T-helper 17 cell (primary cell): ENCODE measurements around the gene NFKB1. TPM values are rescaled to one million over a fixed set of nuclear protein-coding genes. Genes with fewer than 3 reads are reported as not detected.
"Not testable (repeated sequence)": the region's sequence is repeated elsewhere in the genome, so short reads cannot be mapped to it uniquely, and the experiment has no call there.

ENCODE experiments used
- ATAC-seq: fragments of 150-1000 bp; cut with Tn5 transposase; 2 replicates; pipeline ENCODE4 v1.10.0; 2021; ENCODE audit warnings: mild to moderate bottlenecking, moderate library complexity
- DNase-seq, 3 donors: peaks; one replicate each; pipeline versions ENCODE4 v3.0.0 to v3.0.0-alpha.2; 2020 to 2021
- H3K9me3 ChIP-seq: one replicate; pipeline ENCODE4 v1.7.0; 2013; ENCODE audit warnings: low read length, mild to moderate bottlenecking; ENCODE audit not compliant: control insufficient read depth, poor library complexity, severe bottlenecking
- H3K27ac Mint-ChIP-seq: one replicate; pipeline ENCODE4 v1.8.0; 2022; ENCODE audit warnings: mild to moderate bottlenecking, moderate library complexity, mixed read lengths
- H3K27me3 Mint-ChIP-seq: one replicate; pipeline ENCODE4 v1.8.0; 2022; ENCODE audit warnings: mixed read lengths
- H3K36me3 Mint-ChIP-seq: one replicate; pipeline ENCODE4 v1.8.0; 2022; ENCODE audit warnings: low read depth, mixed read lengths
- H3K4me1 Mint-ChIP-seq: one replicate; pipeline ENCODE4 v1.8.0; 2022; ENCODE audit warnings: mild to moderate bottlenecking, mixed read lengths
- H3K4me3 Mint-ChIP-seq: one replicate; pipeline ENCODE4 v1.8.0; 2022; ENCODE audit warnings: mild to moderate bottlenecking, moderate library complexity, mixed read lengths
- total RNA-seq, 4 donors: library from RNA in 2 of 4; stranded (reverse) in 2 of 4; gene quantifications; one replicate each; pipeline ENCODE4 v1.2.3 and lab custom pipeline; 2022 to 2026

Gene NFKB1
- total RNA-seq, 2 donors from 2014 or later: 251 to 277 TPM

DNA sequence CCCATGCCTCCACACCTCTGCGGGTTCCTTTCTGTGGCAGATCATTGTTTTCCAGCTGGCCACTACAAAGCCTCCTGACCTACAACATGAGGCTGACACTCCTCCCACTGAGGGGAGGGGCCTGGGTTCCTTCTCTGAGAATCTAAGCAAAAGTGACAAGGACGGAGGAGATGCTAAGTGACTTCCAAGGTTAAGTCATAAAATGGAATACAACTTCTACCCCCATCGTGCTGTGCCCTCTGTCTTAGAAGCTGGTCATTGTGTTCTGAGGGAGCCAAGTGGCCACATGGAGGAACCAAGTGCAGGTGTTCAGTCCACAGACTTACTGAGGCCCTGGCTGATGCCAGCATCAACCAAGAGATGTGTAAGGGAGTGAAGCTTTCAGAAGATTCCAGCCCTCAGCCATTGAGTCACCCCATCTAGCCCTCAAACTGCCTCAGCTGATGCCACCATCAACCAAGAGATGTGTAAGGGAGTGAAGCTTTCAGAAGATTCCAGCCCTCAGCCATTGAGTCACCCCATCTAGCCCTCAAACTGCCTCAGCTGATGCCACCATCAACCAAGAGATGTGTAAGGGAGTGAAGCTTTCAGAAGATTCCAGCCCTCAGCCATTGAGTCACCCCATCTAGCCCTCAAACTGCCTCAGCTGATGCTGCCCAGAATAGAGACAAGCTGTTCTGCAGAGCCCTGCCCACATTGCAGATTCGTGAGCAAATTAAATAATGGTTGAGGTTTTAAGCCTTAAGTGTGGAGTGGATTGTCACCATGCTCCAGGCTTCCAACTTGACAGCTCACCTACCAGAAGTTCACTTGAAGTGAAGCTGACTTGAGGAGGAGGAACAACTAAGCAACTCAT is 118.8 kb downstream of the NFKB1 start:
- Mint-ChIP-seq H3K4me1 (peaks cover 41% of the 10 kb centered on the region), H3K27ac (peak overlapping the region; percentile 78)
- not testable (repeated sequence) for H3K27me3 Mint-ChIP-seq, DNase-seq, H3K9me3 ChIP-seq, H3K36me3 Mint-ChIP-seq, H3K4me3 Mint-ChIP-seq
- ATAC-seq: peak; percentile 18

DNA sequence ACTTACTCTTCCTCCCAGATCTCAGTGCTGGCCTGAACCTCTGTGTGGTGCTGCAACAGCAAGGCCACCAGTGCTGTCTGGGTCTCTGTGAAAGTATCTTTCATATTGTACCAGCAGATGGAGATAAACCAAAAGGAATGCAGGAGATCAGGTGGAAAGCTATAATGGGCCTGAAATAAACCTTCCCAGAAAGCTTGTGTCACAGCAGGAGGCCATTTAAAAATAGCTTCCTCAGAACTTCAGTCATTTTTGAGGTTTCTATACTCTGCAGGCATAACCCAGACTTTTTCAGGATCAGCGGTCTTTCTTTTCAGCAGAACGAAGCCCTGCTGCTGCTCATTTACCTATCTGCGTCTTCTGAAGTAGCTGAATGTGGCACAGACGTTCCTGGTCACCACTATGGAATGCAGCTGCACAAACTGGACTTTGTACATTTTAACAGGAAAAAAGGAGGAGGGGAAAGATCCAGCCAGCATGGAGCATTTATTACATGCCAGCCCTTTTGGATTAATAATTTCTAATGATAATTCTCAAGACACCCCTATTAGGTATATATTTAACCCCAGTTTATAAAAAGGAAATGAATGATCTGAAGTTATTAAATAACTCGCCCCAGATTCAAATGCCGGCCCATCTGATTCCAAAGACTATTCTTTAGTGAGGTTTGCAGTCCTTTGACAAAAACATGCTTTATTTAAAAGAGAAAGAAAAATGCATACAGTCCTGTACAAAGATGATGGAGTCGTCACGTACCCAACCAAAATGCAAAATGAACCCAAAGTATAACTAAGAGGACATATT is 119.7 kb downstream of the NFKB1 start:
- H3K9me3 ChIP-seq: no peaks in the 10 kb centered on the region
- Mint-ChIP-seq H3K27me3 (no peaks in the 10 kb centered on the region), H3K36me3 (peaks cover 3% of the 10 kb centered on the region), H3K27ac (peak overlapping the region; percentile 27), H3K4me3 (no peak overlapping the region), H3K4me1 (peaks cover 41% of the 10 kb centered on the region)
- ATAC-seq (peak; percentile 41), DNase-seq (no peak)

DNA sequence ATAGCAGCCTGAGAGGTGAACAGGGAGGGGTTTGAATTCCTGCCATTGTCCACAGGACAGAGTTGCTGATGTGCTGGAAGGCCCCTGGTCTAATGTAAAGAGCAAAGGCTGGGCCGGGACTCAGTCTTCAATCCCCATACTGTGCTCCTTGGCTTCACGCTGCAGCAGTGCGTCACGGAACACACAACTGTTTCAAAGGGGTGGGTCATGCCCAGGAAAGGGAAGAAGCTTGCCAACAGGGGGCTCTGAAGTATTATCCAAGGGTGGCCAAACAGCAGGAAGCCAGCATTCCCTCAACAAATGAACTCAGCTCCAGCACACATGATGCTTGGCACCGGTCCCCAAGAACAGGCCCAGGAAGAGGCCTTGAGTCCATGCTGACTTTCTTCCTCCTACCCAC is 122.5 kb downstream of the NFKB1 start:
- no peaks in the 10 kb centered on the region for H3K9me3 ChIP-seq
- ATAC-seq (no peak), DNase-seq (no peak)
- Mint-ChIP-seq H3K4me3 (no peak overlapping the region), H3K27ac (no peak overlapping the region), H3K36me3 (no peaks in the 10 kb centered on the region), H3K4me1 (peaks cover 43% of the 10 kb centered on the region), H3K27me3 (no peaks in the 10 kb centered on the region)

DNA sequence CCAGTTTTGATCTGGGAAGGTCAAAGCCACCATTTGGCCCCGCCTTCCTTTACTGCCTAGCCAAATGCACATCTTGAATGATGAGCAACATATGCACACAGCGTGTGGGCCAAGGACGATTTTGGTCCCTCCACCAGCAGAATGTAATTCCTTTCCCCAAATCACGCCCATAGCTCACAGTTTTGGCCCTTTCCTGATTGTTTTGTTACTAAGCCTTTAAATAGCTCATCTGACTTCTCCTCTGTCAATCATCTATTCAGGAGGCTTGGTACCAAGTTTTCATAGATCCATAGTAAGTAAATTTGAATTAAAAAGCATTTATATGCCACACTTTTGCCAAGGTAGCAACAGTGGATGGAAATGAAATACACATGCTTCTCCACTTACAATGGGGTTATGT is 123.3 kb downstream of the NFKB1 start:
- ATAC-seq (no peak), DNase-seq (no peak)
- Mint-ChIP-seq H3K36me3 (no peaks in the 10 kb centered on the region), H3K4me3 (no peak overlapping the region), H3K27me3 (no peaks in the 10 kb centered on the region), H3K27ac (peak overlapping the region; percentile 89), H3K4me1 (peaks cover 46% of the 10 kb centered on the region)
- no peaks in the 10 kb centered on the region for H3K9me3 ChIP-seq

DNA sequence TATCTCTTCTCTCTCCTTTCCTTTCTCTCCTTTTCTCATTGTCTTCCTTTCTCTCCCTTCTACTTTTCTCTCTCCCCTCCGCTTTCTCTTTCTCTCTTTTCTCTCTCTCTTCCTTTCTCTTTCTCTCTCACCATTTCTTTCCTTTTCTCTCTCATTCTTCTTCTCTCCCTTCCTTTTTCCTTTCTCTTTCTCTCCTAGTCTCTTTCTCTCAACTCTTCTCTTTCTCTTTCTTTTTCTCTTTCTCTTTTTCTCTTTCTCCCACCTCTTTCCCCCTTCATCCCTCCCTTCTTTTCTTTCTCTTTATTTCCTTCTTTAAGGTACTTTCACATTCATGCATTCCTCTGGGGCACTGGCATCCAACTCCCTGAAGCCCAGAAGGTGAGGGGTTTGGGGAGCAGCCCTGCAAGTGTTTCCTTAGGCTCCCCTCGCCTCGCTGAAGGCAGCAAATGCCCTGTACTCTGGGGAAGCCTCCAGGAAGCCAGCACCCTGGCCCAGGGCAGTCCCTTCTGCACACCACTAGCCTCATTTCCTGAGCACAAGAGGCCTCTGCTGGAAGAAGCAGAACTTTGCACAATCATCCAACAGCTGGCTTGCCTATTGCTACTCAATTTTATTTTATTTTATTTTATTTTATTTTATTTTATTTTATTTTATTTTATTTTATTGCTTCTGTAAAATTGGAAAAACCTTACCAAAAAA is 124.2 kb downstream of the NFKB1 start:
- Mint-ChIP-seq H3K36me3 (no peaks in the 10 kb centered on the region), H3K27ac (peak overlapping the region; percentile 89), H3K4me3 (peak overlapping the region; percentile 95), H3K27me3 (no peaks in the 10 kb centered on the region), H3K4me1 (peaks cover 50% of the 10 kb centered on the region)
- DNase-seq (peak; percentile 38 to 54 (median 44)), ATAC-seq (peak; percentile 95)
- H3K9me3 ChIP-seq: no peaks in the 10 kb centered on the region

DNA sequence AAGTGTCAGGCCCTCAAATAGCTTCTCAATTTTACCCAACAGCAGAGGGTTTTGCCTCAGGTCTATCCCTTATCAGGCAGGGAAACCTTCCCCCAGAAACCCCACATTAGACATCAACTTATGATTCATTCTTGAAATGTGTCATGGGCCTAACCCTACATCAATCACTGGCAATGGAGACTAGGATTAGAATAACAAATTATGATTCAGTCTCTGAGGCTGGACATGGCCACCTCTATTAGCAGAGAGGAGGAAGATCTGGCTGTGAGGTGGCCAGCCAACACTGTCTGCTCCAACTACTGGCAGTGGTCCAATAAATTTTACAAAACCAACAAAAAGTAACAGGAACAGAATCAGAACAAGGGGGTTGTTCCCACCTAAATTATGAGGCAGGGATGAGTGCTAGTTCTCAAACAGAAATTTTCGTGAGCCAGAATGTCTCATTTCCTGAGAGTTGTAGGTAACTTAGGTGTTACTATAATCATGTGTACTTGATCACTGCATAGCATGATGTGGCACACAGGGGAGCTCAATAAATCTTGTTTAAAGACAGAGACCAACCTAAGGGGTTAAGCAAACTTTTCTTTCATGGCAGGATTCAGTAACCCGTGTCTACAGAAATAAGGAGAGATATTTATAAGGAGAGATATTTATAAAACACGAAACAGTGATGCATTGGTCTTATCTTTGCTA is 126.8 kb downstream of the NFKB1 start:
- DNase-seq: no peak
- peak overlapping the region; percentile 37 for H3K27ac Mint-ChIP-seq
- no peaks in the 10 kb centered on the region for H3K27me3 Mint-ChIP-seq
- no peaks in the 10 kb centered on the region for H3K9me3 ChIP-seq
- H3K4me3 Mint-ChIP-seq: no peak overlapping the region
- H3K36me3 Mint-ChIP-seq: no peaks in the 10 kb centered on the region
- peaks cover 50% of the 10 kb centered on the region for H3K4me1 Mint-ChIP-seq
- no peak for ATAC-seq

DNA sequence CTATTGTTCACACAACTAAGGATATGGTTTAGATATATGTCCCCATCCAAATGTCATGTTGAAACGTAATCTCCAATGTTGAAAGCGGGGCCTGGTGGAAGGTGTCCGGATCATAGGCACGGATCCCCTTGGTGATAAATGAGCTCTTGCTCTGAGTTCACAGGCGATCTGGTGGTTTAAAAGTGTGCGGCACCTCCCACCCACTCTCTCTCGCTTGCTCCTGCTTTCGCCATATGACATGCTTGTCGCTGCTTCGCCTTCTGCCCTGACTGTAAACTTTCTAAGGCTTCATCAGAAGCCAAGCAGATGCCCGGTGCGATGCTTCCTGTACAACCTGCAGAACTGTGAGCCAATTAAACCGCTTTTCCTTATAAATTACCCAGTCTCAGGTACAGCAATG is 128.5 kb downstream of the NFKB1 start:
- DNase-seq (no peak), ATAC-seq (no peak)
- no peaks in the 10 kb centered on the region for H3K27me3 Mint-ChIP-seq
- H3K4me1 Mint-ChIP-seq: peaks cover 43% of the 10 kb centered on the region
- peak overlapping the region; percentile 94 for H3K27ac Mint-ChIP-seq
- H3K36me3 Mint-ChIP-seq: no peaks in the 10 kb centered on the region
- H3K4me3 Mint-ChIP-seq: no peak overlapping the region
- H3K9me3 ChIP-seq: no peaks in the 10 kb centered on the region

DNA sequence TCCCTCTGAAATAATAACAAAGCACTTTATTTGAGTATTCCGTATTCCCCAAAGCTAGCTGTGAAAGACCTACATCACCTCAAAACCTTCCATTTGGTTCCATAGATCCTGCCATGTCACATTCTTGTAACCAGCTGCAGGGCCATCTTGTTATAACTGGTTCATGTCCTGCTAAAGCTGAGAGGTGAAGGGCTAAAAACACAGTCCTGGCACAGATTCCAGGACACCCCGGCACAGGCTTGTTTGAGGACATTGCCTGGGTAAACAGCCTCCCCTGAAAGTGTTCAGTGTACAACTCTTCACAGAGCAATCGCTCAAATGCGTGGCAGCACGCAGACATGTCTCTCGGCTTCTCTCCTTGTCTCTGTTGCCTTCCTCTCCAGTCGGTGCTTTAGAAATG is 130.5 kb downstream of the NFKB1 start:
- Mint-ChIP-seq H3K36me3 (no peaks in the 10 kb centered on the region), H3K27me3 (no peaks in the 10 kb centered on the region), H3K4me1 (peaks cover 34% of the 10 kb centered on the region), H3K4me3 (peak overlapping the region; percentile 83), H3K27ac (peak overlapping the region; percentile 94)
- DNase-seq (no peak), ATAC-seq (no peak)
- no peaks in the 10 kb centered on the region for H3K9me3 ChIP-seq

DNA sequence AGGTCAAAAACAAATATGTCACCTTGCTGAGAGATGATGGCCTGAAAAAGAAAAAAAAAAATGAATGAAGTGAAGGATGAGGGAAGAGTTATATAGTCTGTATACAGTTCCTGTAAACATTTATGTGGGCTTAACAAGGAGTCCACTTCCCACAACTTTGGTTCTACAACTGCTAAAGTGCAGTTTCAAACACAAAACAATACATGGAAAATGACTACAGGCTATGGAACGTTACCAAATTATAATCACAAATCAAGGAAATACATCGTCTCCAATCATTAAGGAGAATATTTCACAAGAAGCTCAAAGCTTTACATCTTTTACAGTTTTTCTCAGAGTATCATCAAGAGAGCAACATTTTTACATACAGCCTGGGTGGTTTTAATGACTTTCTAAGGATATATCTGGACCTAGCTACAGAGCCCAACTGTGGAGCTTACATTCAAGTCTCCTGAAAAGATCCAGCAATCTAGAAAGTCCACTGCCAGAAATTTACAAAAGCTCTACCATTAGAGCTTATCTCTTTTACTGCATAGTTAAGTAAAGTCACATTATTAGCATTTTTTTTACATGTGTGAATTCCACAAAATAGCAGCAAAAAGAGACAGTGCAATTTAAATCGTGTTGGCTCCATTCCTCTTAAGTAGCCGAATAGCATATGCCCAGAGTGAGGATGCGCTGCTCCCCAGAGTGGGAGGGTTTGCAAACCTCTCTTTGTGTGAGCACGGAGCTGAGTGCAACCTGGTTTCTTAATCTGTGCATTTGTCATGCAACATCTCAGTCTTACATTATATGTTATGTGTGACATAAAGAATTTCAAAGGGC is 131.3 kb downstream of the NFKB1 start:
- H3K9me3 ChIP-seq: no peaks in the 10 kb centered on the region
- DNase-seq (no peak), ATAC-seq (no peak)
- Mint-ChIP-seq H3K4me1 (peaks cover 33% of the 10 kb centered on the region), H3K27me3 (no peaks in the 10 kb centered on the region), H3K36me3 (no peaks in the 10 kb centered on the region), H3K27ac (peak overlapping the region; percentile 94), H3K4me3 (no peak overlapping the region)

DNA sequence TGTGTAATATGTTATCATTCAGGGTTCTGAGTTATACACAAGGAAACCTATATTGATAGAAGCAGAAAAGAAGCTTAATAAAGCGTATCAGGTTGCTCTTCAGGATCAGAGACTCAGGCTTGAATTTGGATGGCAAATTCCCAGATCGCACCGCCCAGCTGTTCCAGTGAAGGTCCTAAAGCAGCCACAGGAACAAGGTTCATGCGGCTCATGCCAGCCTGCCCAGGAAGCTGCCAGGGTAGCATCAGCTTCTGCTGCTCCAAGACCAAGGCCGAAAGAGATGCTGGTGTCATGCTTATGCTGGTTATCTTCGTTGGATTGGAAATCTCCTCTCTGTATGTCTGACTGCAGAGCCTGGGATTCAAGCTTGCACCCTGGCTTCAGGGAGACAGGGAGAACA is 131.9 kb downstream of the NFKB1 start:
- Mint-ChIP-seq H3K27ac (peak overlapping the region; percentile 32), H3K4me1 (peaks cover 27% of the 10 kb centered on the region), H3K27me3 (no peaks in the 10 kb centered on the region), H3K36me3 (no peaks in the 10 kb centered on the region), H3K4me3 (no peak overlapping the region)
- ATAC-seq (no peak), DNase-seq (no peak)
- H3K9me3 ChIP-seq: no peaks in the 10 kb centered on the region

DNA sequence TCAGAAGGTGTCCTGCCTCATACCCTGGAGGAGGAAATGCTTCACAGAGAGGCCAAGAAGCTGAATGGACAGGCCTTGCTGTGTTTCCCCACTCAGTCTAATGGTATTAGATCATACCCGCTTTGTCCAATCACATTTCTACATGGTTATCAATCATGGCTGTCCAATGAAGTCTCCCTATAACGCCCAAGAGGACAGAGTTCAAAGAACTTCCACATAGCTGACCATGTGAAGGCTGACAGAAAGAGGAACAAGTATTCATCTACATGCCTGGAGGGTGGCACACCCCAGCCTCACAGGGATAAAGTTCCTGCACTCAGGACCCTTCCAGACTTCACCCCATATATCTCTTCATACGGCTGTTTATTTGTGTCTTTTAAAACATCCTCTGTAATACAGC is 136.2 kb downstream of the NFKB1 start:
- no peak overlapping the region for H3K4me3 Mint-ChIP-seq
- H3K27me3 Mint-ChIP-seq: no peaks in the 10 kb centered on the region
- peak overlapping the region; percentile 60 for H3K27ac Mint-ChIP-seq
- DNase-seq: no peak
- no peak for ATAC-seq
- peaks cover 2% of the 10 kb centered on the region for H3K36me3 Mint-ChIP-seq
- H3K9me3 ChIP-seq: no peaks in the 10 kb centered on the region
- peaks cover 12% of the 10 kb centered on the region for H3K4me1 Mint-ChIP-seq

DNA sequence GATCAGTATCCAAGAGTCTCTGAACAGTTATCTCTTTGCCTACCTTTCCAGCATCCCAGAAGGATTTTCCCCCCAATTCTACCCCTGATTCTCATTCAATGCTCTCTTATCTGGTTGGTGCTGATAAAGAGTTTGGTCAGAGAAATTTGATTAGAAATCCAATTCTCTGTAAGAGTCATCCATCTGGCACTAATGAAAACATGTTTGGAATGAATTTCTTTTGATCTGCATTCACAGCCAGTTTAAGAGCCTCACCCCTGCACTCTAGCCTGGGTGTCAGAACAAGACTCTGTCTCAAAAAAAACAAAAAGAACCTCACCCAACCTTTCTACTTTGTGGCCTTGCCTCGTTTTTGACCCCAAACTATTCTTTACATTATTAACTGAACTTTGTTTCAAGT is 137.5 kb downstream of the NFKB1 start:
- H3K4me1 Mint-ChIP-seq: peaks cover 12% of the 10 kb centered on the region
- H3K36me3 Mint-ChIP-seq: peaks cover 2% of the 10 kb centered on the region
- no peaks in the 10 kb centered on the region for H3K9me3 ChIP-seq
- H3K27me3 Mint-ChIP-seq: no peaks in the 10 kb centered on the region
- no peak overlapping the region for H3K4me3 Mint-ChIP-seq
- no peak for ATAC-seq
- peak overlapping the region; percentile 43 for H3K27ac Mint-ChIP-seq
- no peak for DNase-seq
